Activated CD4-positive, alpha-beta T cell treated with anti-CD3 and anti-CD28 coated beads, Interleukin-2, amount 10 ng/mL, durations not matched to agents 24 days and 14 days (primary cell): ENCODE measurements around the gene CAND1. TPM values are rescaled to one million over a fixed set of nuclear protein-coding genes. Genes with fewer than 3 reads are reported as not detected.

Experiments
- DNase-seq: peaks from one replicate; pipeline ENCODE4 v3.0.0; 2022
- H3K27ac Mint-ChIP-seq: one replicate; pipeline ENCODE4 v1.8.0; 2022; ENCODE audit warnings: mild to moderate bottlenecking, mixed read lengths
- H3K27me3 Mint-ChIP-seq: one replicate; pipeline ENCODE4 v1.8.0; 2022; ENCODE audit warnings: mixed read lengths
- H3K36me3 Mint-ChIP-seq: one replicate; pipeline ENCODE4 v1.8.0; 2022; ENCODE audit warnings: low read depth, mild to moderate bottlenecking, mixed read lengths
- H3K4me1 Mint-ChIP-seq: one replicate; pipeline ENCODE4 v1.8.0; 2021; ENCODE audit warnings: mixed read lengths
- H3K4me3 Mint-ChIP-seq: one replicate; pipeline ENCODE4 v1.8.0; 2022; ENCODE audit warnings: mild to moderate bottlenecking, moderate library complexity, mixed read lengths
- H3K9me3 Mint-ChIP-seq: one replicate; pipeline ENCODE4 v1.8.0; 2021; ENCODE audit warnings: mixed read lengths
- intact Hi-C: fragments of 100-400 bp; cut with micrococcal nuclease; formaldehyde crosslinking; loops from one replicate; pipeline ENCODE4 v1.15.1; 2023
- total RNA-seq: library from RNA; stranded (reverse); gene quantifications from 2 replicates; pipeline ENCODE4 v1.2.3, GENCODE V29; 2022

The CAND1 gene
- total RNA-seq, 1 donor from 2014 or later = 202 TPM

- Mint-ChIP-seq H3K4me3 (peak overlapping the region; percentile 90), H3K9me3 (peaks cover 3% of the 10 kb centered on the region), H3K4me1 (peaks cover 37% of the 10 kb centered on the region), H3K36me3 (peaks cover 14% of the 10 kb centered on the region), H3K27me3 (no peaks in the 10 kb centered on the region), H3K27ac (peak overlapping the region; percentile 100)
- intact Hi-C loops = loop anchor here (1.0 to 10.0 kb wide), 7 partner anchors 84 to 1969 kb away; partner anchors contain the start of genes CPSF6 and MDM2
- DNase-seq = peak; percentile 84
These were observed 745 bp downstream of the CAND1 start for GRCh38 chr12:67269633-67270573.

- no peak for DNase-seq
- intact Hi-C loops = loop anchor here (5.0 kb wide), 1 partner anchor 362 kb away; no protein-coding TSS in a partner anchor
- H3K27ac Mint-ChIP-seq = peak overlapping the region; percentile 100
- H3K27me3 Mint-ChIP-seq = no peaks in the 10 kb centered on the region
- peaks cover 42% of the 10 kb centered on the region for H3K4me1 Mint-ChIP-seq
- peaks cover 19% of the 10 kb centered on the region for H3K36me3 Mint-ChIP-seq
- H3K9me3 Mint-ChIP-seq = peaks cover 3% of the 10 kb centered on the region
- peak overlapping the region; percentile 90 for H3K4me3 Mint-ChIP-seq
These were observed 1.5 kb downstream of the CAND1 start for GRCh38 chr12:67270622-67271021.

- H3K36me3 Mint-ChIP-seq = peaks cover 26% of the 10 kb centered on the region
- peaks cover 54% of the 10 kb centered on the region for H3K4me1 Mint-ChIP-seq
- no peaks in the 10 kb centered on the region for H3K27me3 Mint-ChIP-seq
- no peaks in the 10 kb centered on the region for H3K9me3 Mint-ChIP-seq
- intact Hi-C loops = loop anchor here (5.0 kb wide), 1 partner anchor 360 kb away; no protein-coding TSS in a partner anchor
- DNase-seq = no peak
- no peak overlapping the region for H3K27ac Mint-ChIP-seq
- no peak overlapping the region for H3K4me3 Mint-ChIP-seq
These were observed 2.8 kb downstream of the CAND1 start for GRCh38 chr12:67271976-67272375.

- no peaks in the 10 kb centered on the region for H3K27me3 Mint-ChIP-seq
- no peaks in the 10 kb centered on the region for H3K9me3 Mint-ChIP-seq
- no peak for DNase-seq
- peak overlapping the region; percentile 50 for H3K4me3 Mint-ChIP-seq
- peaks cover 47% of the 10 kb centered on the region for H3K4me1 Mint-ChIP-seq
- H3K36me3 Mint-ChIP-seq = peaks cover 36% of the 10 kb centered on the region
- peak overlapping the region; percentile 0 for H3K27ac Mint-ChIP-seq
- intact Hi-C loops = loop anchor here (5.0 kb wide), 1 partner anchor 358 kb away; no protein-coding TSS in a partner anchor
These were observed 5.0 kb downstream of the CAND1 start for GRCh38 chr12:67274186-67274585.

GRCh38 chr12:67275380-67275913 lies 6.3 kb downstream of the CAND1 start:
- no peak overlapping the region for H3K4me3 Mint-ChIP-seq
- intact Hi-C loops = no loop called here
- no peak for DNase-seq
- peak overlapping the region; percentile 30 for H3K27ac Mint-ChIP-seq
- H3K27me3 Mint-ChIP-seq = no peaks in the 10 kb centered on the region
- peaks cover 32% of the 10 kb centered on the region for H3K36me3 Mint-ChIP-seq
- H3K4me1 Mint-ChIP-seq = peaks cover 48% of the 10 kb centered on the region
- no peaks in the 10 kb centered on the region for H3K9me3 Mint-ChIP-seq

GRCh38 chr12:67276421-67276820 lies 7.3 kb downstream of the CAND1 start:
- Mint-ChIP-seq H3K4me3 (no peak overlapping the region), H3K36me3 (peaks cover 34% of the 10 kb centered on the region), H3K27me3 (no peaks in the 10 kb centered on the region), H3K27ac (no peak overlapping the region), H3K9me3 (no peaks in the 10 kb centered on the region), H3K4me1 (peaks cover 49% of the 10 kb centered on the region)
- intact Hi-C loops = no loop called here
- no peak for DNase-seq

GRCh38 chr12:67279637-67280036 lies 10.5 kb downstream of the CAND1 start:
- no peak for DNase-seq
- Mint-ChIP-seq H3K27ac (no peak overlapping the region), H3K4me3 (no peak overlapping the region), H3K9me3 (no peaks in the 10 kb centered on the region), H3K36me3 (peaks cover 41% of the 10 kb centered on the region), H3K27me3 (no peaks in the 10 kb centered on the region), H3K4me1 (peaks cover 40% of the 10 kb centered on the region)
- intact Hi-C loops = no loop called here

GRCh38 chr12:67280088-67280487 lies 10.9 kb downstream of the CAND1 start:
- Mint-ChIP-seq H3K27ac (no peak overlapping the region), H3K4me1 (peaks cover 38% of the 10 kb centered on the region), H3K27me3 (no peaks in the 10 kb centered on the region), H3K9me3 (no peaks in the 10 kb centered on the region), H3K4me3 (no peak overlapping the region), H3K36me3 (peaks cover 43% of the 10 kb centered on the region)
- intact Hi-C loops = no loop called here
- DNase-seq = no peak

- DNase-seq = no peak
- H3K9me3 Mint-ChIP-seq = no peaks in the 10 kb centered on the region
- H3K36me3 Mint-ChIP-seq = peaks cover 42% of the 10 kb centered on the region
- intact Hi-C loops = no loop called here
- no peaks in the 10 kb centered on the region for H3K27me3 Mint-ChIP-seq
- H3K4me3 Mint-ChIP-seq = no peak overlapping the region
- peaks cover 35% of the 10 kb centered on the region for H3K4me1 Mint-ChIP-seq
- H3K27ac Mint-ChIP-seq = no peak overlapping the region
These were observed 11.4 kb downstream of the CAND1 start for GRCh38 chr12:67280572-67280971.

- intact Hi-C loops = no loop called here
- no peak overlapping the region for H3K4me3 Mint-ChIP-seq
- H3K4me1 Mint-ChIP-seq = peaks cover 35% of the 10 kb centered on the region
- peaks cover 49% of the 10 kb centered on the region for H3K36me3 Mint-ChIP-seq
- H3K27me3 Mint-ChIP-seq = no peaks in the 10 kb centered on the region
- DNase-seq = no peak
- H3K27ac Mint-ChIP-seq = peak overlapping the region; percentile 8
- H3K9me3 Mint-ChIP-seq = peaks cover 9% of the 10 kb centered on the region
These were observed 15.4 kb downstream of the CAND1 start for GRCh38 chr12:67284561-67284960.

GRCh38 chr12:67286257-67286656 lies 17.1 kb downstream of the CAND1 start:
- Mint-ChIP-seq H3K27ac (no peak overlapping the region), H3K9me3 (peaks cover 9% of the 10 kb centered on the region), H3K27me3 (no peaks in the 10 kb centered on the region), H3K4me3 (no peak overlapping the region), H3K4me1 (peaks cover 35% of the 10 kb centered on the region), H3K36me3 (peaks cover 61% of the 10 kb centered on the region)
- intact Hi-C loops = no loop called here
- no peak for DNase-seq

GRCh38 chr12:67287311-67287710 lies 18.2 kb downstream of the CAND1 start:
- H3K27ac Mint-ChIP-seq = no peak overlapping the region
- H3K4me3 Mint-ChIP-seq = no peak overlapping the region

GRCh38 chr12:67288561-67288960 lies 19.4 kb downstream of the CAND1 start:
- intact Hi-C loops = no loop called here
- H3K4me1 Mint-ChIP-seq = peaks cover 34% of the 10 kb centered on the region
- peaks cover 61% of the 10 kb centered on the region for H3K36me3 Mint-ChIP-seq
- peak overlapping the region; percentile 52 for H3K27ac Mint-ChIP-seq
- DNase-seq = no peak
- H3K9me3 Mint-ChIP-seq = peaks cover 9% of the 10 kb centered on the region
- no peaks in the 10 kb centered on the region for H3K27me3 Mint-ChIP-seq
- H3K4me3 Mint-ChIP-seq = peak overlapping the region; percentile 30

More at GRCh38 chr12:67287311-67287710, 18.2 kb downstream of the CAND1 start:
- Mint-ChIP-seq H3K4me1 (peaks cover 31% of the 10 kb centered on the region), H3K36me3 (peaks cover 56% of the 10 kb centered on the region), H3K9me3 (peaks cover 9% of the 10 kb centered on the region), H3K27me3 (no peaks in the 10 kb centered on the region)
- intact Hi-C loops = no loop called here
- DNase-seq = no peak

GRCh38 chr12:67290378-67290777 lies 21.2 kb downstream of the CAND1 start:
- peaks cover 60% of the 10 kb centered on the region for H3K36me3 Mint-ChIP-seq
- peaks cover 9% of the 10 kb centered on the region for H3K9me3 Mint-ChIP-seq
- H3K4me3 Mint-ChIP-seq = no peak overlapping the region
- peaks cover 32% of the 10 kb centered on the region for H3K4me1 Mint-ChIP-seq
- peak overlapping the region; percentile 58 for H3K27ac Mint-ChIP-seq
- DNase-seq = no peak
- intact Hi-C loops = no loop called here
- no peaks in the 10 kb centered on the region for H3K27me3 Mint-ChIP-seq
